Stimulated activated naive CD8-positive, alpha-beta T cell treated with anti-CD3 and anti-CD28 coated beads, Interleukin-15, Interleukin-2, amounts not matched to agents 100 ng/mL and 50 ng/mL, for 24 hours (primary cell): Measurements from ENCODE around the gene SPHK1.

Experiments
- H3K27ac Mint-ChIP-seq: one replicate; pipeline ENCODE4 v1.8.0; 2021; ENCODE audit warnings: mild to moderate bottlenecking, mixed read lengths
- H3K27me3 Mint-ChIP-seq: one replicate; pipeline ENCODE4 v1.8.0; 2021; ENCODE audit warnings: mixed read lengths
- H3K36me3 Mint-ChIP-seq: one replicate; pipeline ENCODE4 v1.8.0; 2021; ENCODE audit warnings: low read depth, mixed read lengths
- H3K4me1 Mint-ChIP-seq: one replicate; pipeline ENCODE4 v1.8.0; 2021; ENCODE audit warnings: low read depth, mixed read lengths
- H3K4me3 Mint-ChIP-seq: one replicate; pipeline ENCODE4 v1.8.0; 2021; ENCODE audit warnings: mild to moderate bottlenecking, mixed read lengths
- H3K9me3 Mint-ChIP-seq: one replicate; pipeline ENCODE4 v1.8.0; 2021; ENCODE audit warnings: mixed read lengths

Gene SPHK1

GRCh38 chr17:76386966-76387765 is 2.8 kb downstream of the SPHK1 start:
- H3K27ac Mint-ChIP-seq: no peak overlapping the region
- H3K36me3 Mint-ChIP-seq: peaks cover 4% of the 10 kb centered on the region
- peaks cover 19% of the 10 kb centered on the region for H3K4me1 Mint-ChIP-seq
- no peak overlapping the region for H3K4me3 Mint-ChIP-seq
- H3K9me3 Mint-ChIP-seq: no peaks in the 10 kb centered on the region
- H3K27me3 Mint-ChIP-seq: no peaks in the 10 kb centered on the region

DNA sequence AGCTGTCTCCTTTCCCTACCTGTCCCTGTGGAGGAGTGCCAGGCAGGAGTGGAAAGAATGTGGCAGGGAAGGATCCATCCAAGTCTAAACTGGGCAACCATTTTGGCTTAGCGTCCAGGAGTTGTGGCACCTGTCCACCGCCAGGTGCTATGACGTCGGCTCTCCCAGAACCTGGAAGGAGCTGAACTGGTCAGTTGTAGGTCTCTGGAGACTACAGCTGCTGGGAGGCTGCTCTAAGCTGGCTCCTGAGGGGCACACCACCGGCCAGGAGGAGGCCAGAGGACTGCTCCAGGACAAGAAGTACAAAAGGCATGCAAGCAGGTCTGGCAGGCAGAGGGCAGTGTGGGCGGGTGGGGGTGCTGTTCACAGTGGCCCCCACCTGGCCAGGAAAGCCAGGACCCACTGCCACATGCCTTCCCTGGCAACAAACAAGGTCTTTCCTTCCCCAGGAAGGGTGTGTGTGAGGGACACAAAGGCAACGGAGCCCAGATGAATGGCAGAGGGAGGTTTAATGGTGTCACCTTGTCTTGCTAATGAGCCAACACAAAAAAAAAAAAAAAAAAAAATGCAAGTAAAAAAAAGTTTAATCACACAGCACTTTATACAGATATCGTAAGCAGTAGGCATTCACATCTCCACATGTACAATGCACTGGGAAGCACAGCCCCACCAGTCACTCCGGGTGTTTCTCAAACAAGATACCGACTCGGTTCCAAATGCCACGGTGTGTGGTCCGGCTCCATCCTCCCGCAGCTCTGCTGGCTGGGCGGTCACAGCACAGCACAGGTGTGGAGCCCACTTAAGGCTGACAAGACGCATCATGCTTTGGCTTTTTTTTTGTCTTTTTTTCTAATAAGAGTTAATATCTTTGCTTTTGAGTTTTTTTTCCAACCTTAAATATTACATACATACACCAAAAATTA is 4.8 kb downstream of the SPHK1 start:
- Mint-ChIP-seq H3K27ac (no peak overlapping the region), H3K36me3 (peaks cover 13% of the 10 kb centered on the region), H3K4me1 (peaks cover 11% of the 10 kb centered on the region), H3K4me3 (no peak overlapping the region), H3K27me3 (no peaks in the 10 kb centered on the region), H3K9me3 (no peaks in the 10 kb centered on the region)

- Mint-ChIP-seq H3K27me3 (no peaks in the 10 kb centered on the region), H3K4me3 (no peak overlapping the region), H3K36me3 (peaks cover 15% of the 10 kb centered on the region), H3K4me1 (peaks cover 11% of the 10 kb centered on the region), H3K27ac (no peak overlapping the region), H3K9me3 (no peaks in the 10 kb centered on the region)
These were observed 5.6 kb downstream of the SPHK1 start for GRCh38 chr17:76390003-76390421.

DNA sequence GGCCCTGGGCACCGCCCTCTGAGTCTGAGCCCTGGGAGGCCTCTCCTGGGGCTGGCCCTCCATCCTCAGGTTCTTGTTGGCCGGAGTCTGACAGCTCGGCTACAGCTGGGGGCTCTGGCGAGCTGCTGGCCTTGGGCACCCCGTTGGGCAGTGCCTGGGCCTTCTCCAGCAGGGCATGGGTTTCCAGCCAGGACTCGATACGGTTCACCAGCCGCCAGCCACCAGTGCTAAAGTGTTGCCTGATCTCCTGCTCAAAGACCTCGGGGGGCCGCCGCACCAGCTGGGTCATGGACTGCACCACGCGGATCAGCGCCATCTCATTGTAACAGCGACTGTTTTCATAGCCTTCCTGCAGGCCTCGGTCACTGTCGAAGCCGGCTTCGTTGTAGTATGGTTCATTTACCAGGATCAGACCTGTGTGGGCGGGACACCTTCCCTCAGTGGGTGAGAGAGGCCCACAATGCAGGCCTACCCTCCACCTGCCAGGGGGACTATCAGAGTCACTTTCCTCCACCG is 6.8 kb downstream of the SPHK1 start:
- Mint-ChIP-seq H3K27ac (no peak overlapping the region), H3K27me3 (no peaks in the 10 kb centered on the region)

GRCh38 chr17:76394166-76394565 is 9.8 kb downstream of the SPHK1 start:
- H3K4me1 Mint-ChIP-seq: no peaks in the 10 kb centered on the region
- H3K9me3 Mint-ChIP-seq: no peaks in the 10 kb centered on the region
- no peak overlapping the region for H3K27ac Mint-ChIP-seq
- H3K4me3 Mint-ChIP-seq: no peak overlapping the region
- H3K27me3 Mint-ChIP-seq: no peaks in the 10 kb centered on the region
- H3K36me3 Mint-ChIP-seq: peaks cover 26% of the 10 kb centered on the region

More for the DNA sequence above, 6.8 kb downstream of the SPHK1 start:
- H3K4me1 Mint-ChIP-seq: peaks cover 6% of the 10 kb centered on the region
- H3K36me3 Mint-ChIP-seq: peaks cover 15% of the 10 kb centered on the region
- H3K4me3 Mint-ChIP-seq: no peak overlapping the region
- H3K9me3 Mint-ChIP-seq: no peaks in the 10 kb centered on the region

GRCh38 chr17:76395980-76396379 is 11.6 kb downstream of the SPHK1 start:
- no peak overlapping the region for H3K4me3 Mint-ChIP-seq
- H3K9me3 Mint-ChIP-seq: no peaks in the 10 kb centered on the region
- no peaks in the 10 kb centered on the region for H3K4me1 Mint-ChIP-seq
- H3K27me3 Mint-ChIP-seq: no peaks in the 10 kb centered on the region
- no peak overlapping the region for H3K27ac Mint-ChIP-seq
- H3K36me3 Mint-ChIP-seq: peaks cover 36% of the 10 kb centered on the region

DNA sequence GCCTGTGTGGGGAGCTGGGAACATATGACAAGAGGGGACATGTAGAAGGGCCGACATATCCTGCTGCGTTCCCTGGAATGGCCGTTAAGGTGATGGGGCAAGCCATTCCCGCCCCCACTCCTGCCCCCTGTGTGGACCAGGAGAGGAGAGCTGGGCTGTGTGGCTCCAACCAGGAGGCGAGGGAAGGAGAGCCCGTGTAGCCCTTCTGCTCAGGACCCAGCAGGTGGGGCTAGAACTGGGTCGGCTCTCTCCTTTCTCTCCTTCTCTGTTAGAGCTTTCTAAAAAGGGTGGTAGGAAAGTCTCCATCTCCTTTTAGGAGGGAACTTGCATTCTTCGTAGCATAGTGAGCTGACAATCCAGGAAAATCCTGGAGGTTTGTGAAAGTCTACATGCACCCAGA is 12.8 kb downstream of the SPHK1 start:
- no peaks in the 10 kb centered on the region for H3K9me3 Mint-ChIP-seq
- no peaks in the 10 kb centered on the region for H3K4me1 Mint-ChIP-seq
- peaks cover 46% of the 10 kb centered on the region for H3K36me3 Mint-ChIP-seq
- no peak overlapping the region for H3K27ac Mint-ChIP-seq
- H3K27me3 Mint-ChIP-seq: no peaks in the 10 kb centered on the region
- H3K4me3 Mint-ChIP-seq: no peak overlapping the region

GRCh38 chr17:76397687-76398522 is 13.5 kb downstream of the SPHK1 start:
- Mint-ChIP-seq H3K4me1 (no peaks in the 10 kb centered on the region), H3K36me3 (peaks cover 53% of the 10 kb centered on the region), H3K4me3 (no peak overlapping the region), H3K27ac (no peak overlapping the region), H3K9me3 (no peaks in the 10 kb centered on the region), H3K27me3 (no peaks in the 10 kb centered on the region)

GRCh38 chr17:76398523-76399174 is 14.2 kb downstream of the SPHK1 start:
- Mint-ChIP-seq H3K4me3 (no peak overlapping the region), H3K27ac (no peak overlapping the region), H3K36me3 (peaks cover 56% of the 10 kb centered on the region), H3K4me1 (no peaks in the 10 kb centered on the region), H3K27me3 (no peaks in the 10 kb centered on the region), H3K9me3 (no peaks in the 10 kb centered on the region)

- Mint-ChIP-seq H3K27me3 (no peaks in the 10 kb centered on the region), H3K4me1 (no peaks in the 10 kb centered on the region), H3K27ac (no peak overlapping the region), H3K36me3 (peaks cover 56% of the 10 kb centered on the region), H3K4me3 (no peak overlapping the region), H3K9me3 (no peaks in the 10 kb centered on the region)
These were observed 15.1 kb downstream of the SPHK1 start for GRCh38 chr17:76399175-76400172.

DNA sequence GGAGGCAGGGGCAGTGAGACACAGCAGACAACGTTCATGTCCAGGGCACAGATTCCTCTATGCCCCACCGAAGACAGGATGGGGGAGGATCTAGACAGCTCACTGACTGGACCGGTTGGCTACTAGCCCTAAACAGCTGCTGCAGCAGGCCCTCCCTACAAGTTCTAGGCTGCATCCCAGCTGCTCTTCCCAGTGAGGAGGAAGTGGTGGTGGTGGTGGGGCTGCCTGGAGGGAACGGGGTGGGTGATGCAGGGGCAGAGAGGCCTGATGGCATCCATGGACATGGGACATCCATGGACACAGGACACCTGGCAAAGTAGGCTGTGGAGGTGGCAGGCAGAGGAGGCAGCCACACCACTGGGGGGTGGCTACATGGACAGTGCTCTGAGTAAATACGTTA is 18.3 kb downstream of the SPHK1 start:
- Mint-ChIP-seq H3K4me1 (peaks cover 10% of the 10 kb centered on the region), H3K27me3 (no peaks in the 10 kb centered on the region), H3K9me3 (no peaks in the 10 kb centered on the region), H3K36me3 (peaks cover 66% of the 10 kb centered on the region), H3K27ac (no peak overlapping the region), H3K4me3 (no peak overlapping the region)

- H3K36me3 Mint-ChIP-seq: peaks cover 54% of the 10 kb centered on the region
- H3K4me3 Mint-ChIP-seq: no peak overlapping the region
- H3K27ac Mint-ChIP-seq: no peak overlapping the region
- H3K9me3 Mint-ChIP-seq: no peaks in the 10 kb centered on the region
- no peaks in the 10 kb centered on the region for H3K27me3 Mint-ChIP-seq
- peaks cover 15% of the 10 kb centered on the region for H3K4me1 Mint-ChIP-seq
These were observed 19.8 kb downstream of the SPHK1 start for GRCh38 chr17:76404256-76404655.

DNA sequence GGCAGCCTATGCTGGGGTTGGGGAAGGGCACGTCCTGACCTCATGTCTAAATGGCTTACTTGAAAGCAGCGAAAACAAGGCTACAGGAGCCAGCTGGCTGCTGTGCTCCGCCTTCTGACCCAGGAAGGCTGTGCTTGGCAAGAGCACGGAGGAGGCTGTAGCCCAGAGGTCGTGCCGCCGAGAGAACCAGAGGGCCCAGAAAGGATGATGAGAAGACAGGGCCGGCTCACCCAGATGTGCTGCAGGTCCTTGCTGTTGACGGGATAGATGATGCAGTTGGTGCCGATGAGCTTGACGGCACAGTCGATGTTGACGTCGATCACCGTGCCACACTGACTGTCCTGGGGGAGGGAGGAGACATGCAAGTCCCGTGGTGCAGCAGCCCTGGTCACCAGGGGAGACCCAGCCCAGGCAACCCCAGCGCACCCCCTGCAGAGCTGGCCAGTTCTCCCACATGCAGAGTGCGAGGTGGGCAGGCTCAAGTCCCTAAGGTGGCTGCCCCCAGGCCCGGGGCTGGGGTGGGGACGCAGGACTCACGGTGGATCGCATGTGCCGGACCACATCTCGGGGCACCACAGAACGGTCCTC is 20.7 kb downstream of the SPHK1 start:
- H3K27ac Mint-ChIP-seq: no peak overlapping the region

More for the DNA sequence above, 20.7 kb downstream of the SPHK1 start:
- Mint-ChIP-seq H3K27me3 (no peaks in the 10 kb centered on the region), H3K4me1 (peaks cover 15% of the 10 kb centered on the region), H3K4me3 (no peak overlapping the region), H3K36me3 (peaks cover 48% of the 10 kb centered on the region), H3K9me3 (no peaks in the 10 kb centered on the region)
